Smooth muscle cell (in vitro differentiated cells): ENCODE data around the gene NAA16. TPM values are rescaled to one million over a fixed set of nuclear protein-coding genes. Genes with fewer than 3 reads are reported as not detected.

Experiments used
- DNase-seq: peaks from one replicate; lab custom pipeline; 2025; ENCODE audit not compliant: unreplicated experiment; lab: John Stamatoyannopoulos, UW
- H2AFZ ChIP-seq: fragments of 200-600 bp; sonication (generic); 2 replicates; pipeline ENCODE4 v1.6.0; 2016; ENCODE audit warnings: antibody characterized with exemption, low read depth, mild to moderate bottlenecking
- H3F3A ChIP-seq: fragments of 200-600 bp; sonication (generic); 2 replicates; pipeline ENCODE4 v1.6.0; 2017; ENCODE audit warnings: antibody characterized with exemption, low read depth
- H3K27ac ChIP-seq: fragments of 200-600 bp; sonication (generic); 2 replicates; pipeline ENCODE4 v1.5.1; 2016; ENCODE audit warnings: low read depth, mild to moderate bottlenecking
- H3K27me3 ChIP-seq: fragments of 200-600 bp; sonication (generic); 2 replicates; pipeline ENCODE4 v1.6.1; 2016; ENCODE audit warnings: low read depth, mild to moderate bottlenecking
- H3K36me3 ChIP-seq: fragments of 200-600 bp; sonication (generic); 2 replicates; pipeline ENCODE4 v1.5.1; 2016; ENCODE audit warnings: low read depth
- H3K4me1 ChIP-seq: fragments of 200-600 bp; sonication (generic); 2 replicates; pipeline ENCODE4 v1.5.1; 2016; ENCODE audit warnings: low read depth
- H3K4me2 ChIP-seq: fragments of 200-600 bp; sonication (generic); 2 replicates; pipeline ENCODE4 v1.6.0; 2016; ENCODE audit warnings: mild to moderate bottlenecking
- H3K4me3 ChIP-seq: fragments of 200-600 bp; sonication (generic); 2 replicates; pipeline ENCODE4 v1.5.1; 2016; ENCODE audit warnings: mild to moderate bottlenecking
- H3K79me2 ChIP-seq: fragments of 200-600 bp; sonication (generic); 2 replicates; pipeline ENCODE4 v1.6.0; 2016; ENCODE audit warnings: low read depth, mild to moderate bottlenecking
- H3K9ac ChIP-seq: fragments of 200-600 bp; sonication (generic); 2 replicates; pipeline ENCODE4 v1.6.0; 2016; ENCODE audit warnings: low read depth
- H3K9me3 ChIP-seq: fragments of 200-600 bp; sonication (generic); replicated peaks from 2 replicates; pipeline ENCODE4 v1.5.1; 2016; ENCODE audit warnings: low read depth
- H4K20me1 ChIP-seq: fragments of 200-600 bp; sonication (generic); 2 replicates; pipeline ENCODE4 v1.6.0; 2016; ENCODE audit warnings: low read depth
- CTCF ChIP-seq: fragments of 200-600 bp; sonication (generic); IDR thresholded peaks from 2 replicates; pipeline ENCODE4 v1.5.1; 2017; ENCODE audit warnings: borderline replicate concordance, mild to moderate bottlenecking, antibody characterized with exemption; ENCODE audit not compliant: insufficient read depth, poor library complexity, severe bottlenecking
- WGBS: methylation state at CpG from one replicate; pipeline ENCODE4 v1.1.7; 2016; ENCODE audit warnings: low lambda C conversion rate; 5-methylcytosine and 5-hydroxymethylcytosine counted together
- polyA plus RNA-seq: library from polyadenylated mRNA; unstranded; fragments of >200 nt; fragmentation: Nextera tagmentation; extraction: Ambion mirVana; gene quantifications from 2 replicates; pipeline ENCODE4 v1.2.1, GENCODE V29; 2016
- total RNA-seq: library from RNA; depleted of rRNA; stranded (reverse); fragments of >200 nt; gene quantifications from 2 replicates; pipeline ENCODE4 v1.2.3, GENCODE V29; 2014

NAA16 gene
- total and polyA plus RNA-seq, 2 experiments from 2014 or later: 6.9 to 21.8 TPM

- WGBS: 99% methylated on average over 4 of the region's 4 CpGs
These were observed 92.9 kb downstream of the NAA16 start for GRCh38 chr13:41403983-41404382.

GRCh38 chr13:41405367-41405766 is 94.3 kb downstream of the NAA16 start:
- no peak for TF ChIP-seq CTCF

More at GRCh38 chr13:41403983-41404382, 92.9 kb downstream of the NAA16 start:
- Histone ChIP-seq H3K9ac (no peak overlapping the region), H3K9me3 (no peaks in the 10 kb centered on the region), H3K27me3 (no peaks in the 10 kb centered on the region), H4K20me1 (no peaks in the 10 kb centered on the region), H3K4me2 (no peak overlapping the region), H3K79me2 (no peaks in the 10 kb centered on the region), H3K27ac (no peak overlapping the region), H3K4me1 (peaks cover 6% of the 10 kb centered on the region), H3K36me3 (no peaks in the 10 kb centered on the region), H3F3A (no peaks in the 10 kb centered on the region), H2AFZ (no peak overlapping the region), H3K4me3 (no peak overlapping the region)
- no peak for DNase-seq
- no peak for TF ChIP-seq CTCF

GRCh38 chr13:41407380-41407779 is 96.3 kb downstream of the NAA16 start:
- Histone ChIP-seq H3K4me3 (no peak overlapping the region), H3K27me3 (no peaks in the 10 kb centered on the region), H3K27ac (no peak overlapping the region), H3K36me3 (no peaks in the 10 kb centered on the region), H3K9me3 (no peaks in the 10 kb centered on the region), H3K9ac (no peak overlapping the region), H3K4me2 (no peak overlapping the region), H3K4me1 (peaks cover under 1% of the 10 kb centered on the region), H3K79me2 (no peaks in the 10 kb centered on the region), H3F3A (no peaks in the 10 kb centered on the region), H2AFZ (no peak overlapping the region), H4K20me1 (no peaks in the 10 kb centered on the region)
- 61% methylated on average over 3 of the region's 3 CpGs for WGBS
- no peak for TF ChIP-seq CTCF
- no peak for DNase-seq

More at GRCh38 chr13:41405367-41405766, 94.3 kb downstream of the NAA16 start:
- H3K4me3 ChIP-seq: no peak overlapping the region
- no peak overlapping the region for H3K9ac ChIP-seq
- no peaks in the 10 kb centered on the region for H3K27me3 ChIP-seq
- no peaks in the 10 kb centered on the region for H3K36me3 ChIP-seq
- WGBS: 66% methylated on average over 2 of the region's 2 CpGs
- H3K79me2 ChIP-seq: no peaks in the 10 kb centered on the region
- no peak for DNase-seq
- peaks cover 6% of the 10 kb centered on the region for H3K4me1 ChIP-seq
- H3K4me2 ChIP-seq: no peak overlapping the region
- no peaks in the 10 kb centered on the region for H4K20me1 ChIP-seq
- no peak overlapping the region for H2AFZ ChIP-seq
- H3F3A ChIP-seq: no peaks in the 10 kb centered on the region
- H3K27ac ChIP-seq: no peak overlapping the region
- no peaks in the 10 kb centered on the region for H3K9me3 ChIP-seq

- Histone ChIP-seq H2AFZ (no peak overlapping the region), H3K27me3 (no peaks in the 10 kb centered on the region), H3K36me3 (no peaks in the 10 kb centered on the region), H3K27ac (no peak overlapping the region), H3K4me2 (no peak overlapping the region), H3K9me3 (no peaks in the 10 kb centered on the region), H3F3A (no peaks in the 10 kb centered on the region), H4K20me1 (no peaks in the 10 kb centered on the region), H3K79me2 (no peaks in the 10 kb centered on the region), H3K9ac (no peak overlapping the region), H3K4me1 (no peaks in the 10 kb centered on the region), H3K4me3 (no peak overlapping the region)
- DNase-seq: no peak
- no peak for TF ChIP-seq CTCF
These were observed 97.1 kb downstream of the NAA16 start for GRCh38 chr13:41408121-41408520.
